HUES64 (cell line): ENCODE data around the gene CYBA.

Experiments used
- H3K27ac ChIP-seq: 2 replicates; pipeline ENCODE4 v1.7.0; 2013; ENCODE audit warnings: low read depth, low read length, inconsistent platforms
- H3K27me3 ChIP-seq: 2 replicates; pipeline ENCODE4 v1.6.1; 2013; ENCODE audit warnings: mild to moderate bottlenecking, low read length; ENCODE audit not compliant: insufficient read depth
- H3K36me3 ChIP-seq: 2 replicates; pipeline ENCODE4 v1.6.1; 2013; ENCODE audit warnings: mild to moderate bottlenecking, low read length; ENCODE audit not compliant: insufficient read depth
- H3K4me1 ChIP-seq: 2 replicates; pipeline ENCODE4 v1.6.1; 2013; ENCODE audit warnings: mild to moderate bottlenecking, low read length, moderate library complexity; ENCODE audit not compliant: insufficient read depth
- H3K4me3 ChIP-seq: 2 replicates; pipeline ENCODE4 v1.5.1; 2013; ENCODE audit warnings: mild to moderate bottlenecking, low read length, moderate library complexity
- H3K9ac ChIP-seq: 2 replicates; pipeline ENCODE4 v1.6.1; 2013; ENCODE audit warnings: mild to moderate bottlenecking, low read depth, low read length
- H3K9me3 ChIP-seq: 2 replicates; pipeline ENCODE4 v1.6.1; 2013; ENCODE audit warnings: low read depth, low read length; ENCODE audit not compliant: insufficient read depth
- WGBS: fragments of 150-250, 120-280 bp; methylation state at CpG from one replicate; pipeline ENCODE4 v1.1.7; 2013; ENCODE audit warnings: missing lambda C conversion rate; 5-methylcytosine and 5-hydroxymethylcytosine counted together

The CYBA gene

DNA sequence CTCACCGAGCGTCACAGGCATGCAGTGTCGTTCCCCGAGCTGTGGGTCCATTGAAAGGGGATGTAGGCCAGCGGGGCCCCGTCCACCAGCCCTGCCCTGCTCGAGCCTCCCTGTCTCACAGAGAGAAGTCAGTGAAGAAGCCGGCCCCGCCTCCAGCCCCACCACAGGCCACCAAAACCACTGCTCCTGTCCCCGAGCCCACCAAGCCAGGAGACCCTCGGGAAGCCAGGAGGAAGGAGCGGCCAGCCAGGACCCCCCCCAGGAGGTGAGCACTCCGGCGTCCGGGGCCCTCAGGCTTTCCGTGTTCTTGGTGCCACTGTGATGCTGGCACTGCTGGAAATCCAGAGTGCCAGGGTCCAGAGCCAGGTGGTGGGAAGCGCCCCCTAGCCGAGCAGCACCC is 26.4 kb downstream of the CYBA start:
- Histone ChIP-seq H3K36me3 (peaks cover 72% of the 10 kb centered on the region), H3K4me3 (no peak overlapping the region), H3K9me3 (no peaks in the 10 kb centered on the region), H3K9ac (no peak overlapping the region), H3K27ac (no peak overlapping the region), H3K27me3 (no peaks in the 10 kb centered on the region), H3K4me1 (no peaks in the 10 kb centered on the region)
- 94% methylated on average over 18 of the region's 18 CpGs for WGBS

DNA sequence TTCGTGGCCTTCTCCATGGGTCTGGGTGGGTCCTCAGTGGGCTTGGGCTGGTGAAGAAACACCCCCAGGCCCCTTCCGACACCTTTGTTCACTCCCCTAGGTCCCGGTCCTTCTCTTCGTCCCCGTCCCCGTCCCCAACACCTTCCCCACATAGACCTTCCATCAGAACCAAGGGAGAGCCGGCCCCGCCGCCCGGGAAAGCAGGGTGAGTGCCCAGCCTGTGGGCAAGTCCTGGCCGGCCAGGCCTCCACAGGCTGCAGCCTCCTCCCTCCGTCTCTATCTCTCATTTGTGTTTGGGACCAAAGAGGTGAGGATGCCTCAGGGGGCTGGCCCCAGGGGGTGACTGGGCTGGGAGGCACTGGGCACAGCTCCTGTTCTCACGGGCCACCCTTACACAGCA is 27.0 kb downstream of the CYBA start:
- no peaks in the 10 kb centered on the region for H3K9me3 ChIP-seq
- no peak overlapping the region for H3K9ac ChIP-seq
- H3K36me3 ChIP-seq = peaks cover 74% of the 10 kb centered on the region
- WGBS = 96% methylated on average over 13 of the region's 13 CpGs
- H3K4me3 ChIP-seq = no peak overlapping the region
- H3K27me3 ChIP-seq = no peaks in the 10 kb centered on the region
- H3K4me1 ChIP-seq = no peaks in the 10 kb centered on the region
- H3K27ac ChIP-seq = no peak overlapping the region

DNA sequence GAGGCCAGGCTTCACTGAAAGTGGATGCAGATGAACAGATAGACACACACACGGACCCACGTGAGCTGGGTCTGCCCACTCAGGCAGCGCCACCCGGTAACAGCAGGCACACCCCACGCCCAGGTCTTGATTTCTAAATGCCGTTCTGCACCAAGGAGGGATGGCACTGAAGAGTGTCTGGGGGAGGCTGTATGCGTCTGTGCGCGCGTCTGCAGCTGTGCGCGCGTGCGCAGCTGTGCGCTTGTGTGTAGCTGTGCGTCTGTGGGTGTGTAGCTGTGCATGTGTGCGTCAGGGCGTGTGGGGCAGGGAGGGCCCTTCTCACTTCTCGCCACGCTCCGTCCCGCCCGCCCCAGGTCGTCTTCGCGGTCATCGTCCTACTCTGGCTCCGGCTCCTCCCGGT is 28.0 kb downstream of the CYBA start:
- Histone ChIP-seq H3K9ac (no peak overlapping the region), H3K36me3 (peaks cover 69% of the 10 kb centered on the region), H3K4me3 (no peak overlapping the region), H3K27me3 (no peaks in the 10 kb centered on the region), H3K27ac (no peak overlapping the region), H3K4me1 (no peaks in the 10 kb centered on the region), H3K9me3 (no peaks in the 10 kb centered on the region)
- 98% methylated on average over 29 of the region's 29 CpGs for whole genome bisulfite sequencing

DNA sequence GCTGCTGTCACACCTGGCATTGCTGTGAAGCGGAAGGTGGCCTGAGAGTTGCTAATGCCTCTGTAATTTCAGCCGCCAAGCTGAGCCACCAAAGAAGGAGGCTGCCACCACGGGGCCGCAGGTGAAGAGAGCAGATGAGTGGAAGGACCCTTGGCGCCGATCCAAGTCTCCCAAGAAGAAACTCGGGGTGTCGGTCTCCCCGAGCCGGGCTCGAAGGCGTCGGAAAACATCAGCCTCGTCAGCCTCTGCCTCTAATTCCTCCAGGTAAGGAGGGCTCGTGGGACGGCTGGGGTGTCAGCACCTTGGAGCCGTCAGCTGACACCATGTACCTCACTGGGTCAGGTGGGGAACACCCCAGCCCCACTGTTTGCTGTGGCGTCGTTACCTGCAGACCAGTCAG is 28.7 kb downstream of the CYBA start:
- no peak overlapping the region for H3K27ac ChIP-seq
- no peaks in the 10 kb centered on the region for H3K9me3 ChIP-seq
- no peak overlapping the region for H3K4me3 ChIP-seq
- H3K36me3 ChIP-seq = peaks cover 66% of the 10 kb centered on the region
- no peaks in the 10 kb centered on the region for H3K27me3 ChIP-seq
- 0 out of 2 replicates have a peak, but pooled peaks cover under 1% of the 10 kb centered on the region for H3K4me1 ChIP-seq
- 95% methylated on average over 19 of the region's 19 CpGs for WGBS
- H3K9ac ChIP-seq = no peak overlapping the region

DNA sequence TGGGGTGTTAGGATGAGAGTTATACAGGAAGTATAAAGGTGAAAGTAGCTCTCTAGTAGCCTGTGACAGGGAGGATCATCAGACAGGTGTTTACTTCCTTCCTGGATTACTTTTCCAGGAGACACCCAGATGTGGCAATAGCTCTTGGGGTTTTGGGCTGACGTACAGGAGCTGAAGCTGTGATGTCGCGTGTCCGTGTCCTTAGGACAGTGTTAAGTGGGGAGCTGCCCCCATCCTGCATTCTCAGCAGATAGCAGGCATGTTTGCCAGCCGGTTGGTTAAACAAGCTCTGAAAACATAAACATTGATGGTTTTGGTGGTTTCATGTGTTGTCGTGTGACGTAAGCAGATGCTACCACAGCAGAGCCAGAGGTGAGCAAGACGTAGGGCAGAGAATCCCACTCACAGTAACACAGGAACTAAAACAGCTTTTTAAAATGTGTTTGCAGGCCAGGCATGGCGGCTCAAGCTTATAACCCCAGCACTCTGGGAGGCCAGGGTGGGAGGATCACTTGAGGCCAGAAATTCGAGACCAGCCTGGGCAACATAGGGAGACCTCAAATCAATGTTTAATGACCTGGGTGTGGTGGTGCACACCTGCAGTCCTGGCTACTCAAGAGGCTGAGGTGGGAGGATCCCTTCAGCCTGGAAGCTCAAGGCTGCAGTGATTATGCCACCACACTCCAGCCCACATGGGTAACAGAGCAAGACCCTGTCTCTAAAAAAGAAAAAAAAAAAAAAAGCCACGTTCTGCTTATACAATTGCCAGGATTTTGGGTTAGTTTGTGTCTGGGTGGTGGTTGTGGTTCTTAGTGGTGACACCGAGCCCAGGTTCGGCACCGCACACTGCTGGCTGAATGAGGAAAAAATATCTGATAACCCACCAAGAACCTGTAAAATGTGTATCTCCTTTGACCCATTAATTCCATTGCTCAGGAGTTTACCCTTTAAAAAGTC is 30.7 kb downstream of the CYBA start:
- H3K4me1 ChIP-seq = 0 out of 2 replicates have a peak, but pooled peaks cover 3% of the 10 kb centered on the region
- H3K27me3 ChIP-seq = no peaks in the 10 kb centered on the region
- no peak overlapping the region for H3K27ac ChIP-seq
- no peak overlapping the region for H3K9ac ChIP-seq
- peaks cover 50% of the 10 kb centered on the region for H3K36me3 ChIP-seq
- WGBS = 98% methylated on average over 14 of the region's 14 CpGs
- no peak overlapping the region for H3K4me3 ChIP-seq
- no peaks in the 10 kb centered on the region for H3K9me3 ChIP-seq

DNA sequence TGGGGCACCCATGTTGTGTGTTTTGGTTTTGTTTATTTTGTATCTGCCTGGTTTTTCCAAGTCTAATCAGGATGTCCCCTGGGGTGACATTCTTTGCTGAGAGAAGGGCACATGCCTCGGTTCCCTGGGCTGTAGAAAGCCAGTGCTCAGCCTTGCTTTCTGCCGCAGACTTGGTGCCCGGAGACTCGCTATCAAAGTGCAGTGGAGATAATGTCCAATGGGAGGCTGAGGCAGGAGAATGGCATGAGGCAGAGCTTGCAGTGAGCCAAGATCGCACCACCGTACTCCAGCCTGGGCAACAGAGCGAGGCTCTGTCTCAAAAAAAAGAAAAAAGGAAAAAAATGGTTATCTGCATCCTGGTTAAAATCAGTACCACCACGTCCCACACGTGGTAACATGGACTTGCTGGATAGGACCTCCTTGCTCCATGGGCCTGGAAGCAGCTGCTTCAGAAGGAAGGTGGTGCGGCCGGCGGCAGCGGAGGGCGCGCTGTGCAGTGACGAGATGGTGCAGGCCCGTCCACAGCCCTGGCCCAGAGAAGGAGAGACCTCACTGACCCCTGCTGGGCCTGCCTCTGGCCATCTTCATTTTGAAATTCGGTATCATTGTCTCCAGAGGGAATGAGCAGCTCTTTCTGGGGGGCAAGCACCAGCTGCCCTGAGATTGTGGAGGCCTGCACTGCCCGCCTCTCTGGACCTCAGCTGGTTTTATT is 31.7 kb downstream of the CYBA start:
- Histone ChIP-seq H3K4me1 (0 out of 2 replicates have a peak, but pooled peaks cover 3% of the 10 kb centered on the region), H3K9ac (no peak overlapping the region), H3K9me3 (no peaks in the 10 kb centered on the region), H3K4me3 (no peak overlapping the region), H3K36me3 (peaks cover 43% of the 10 kb centered on the region), H3K27me3 (no peaks in the 10 kb centered on the region), H3K27ac (no peak overlapping the region)
- 96% methylated on average over 19 of the region's 19 CpGs for WGBS

DNA sequence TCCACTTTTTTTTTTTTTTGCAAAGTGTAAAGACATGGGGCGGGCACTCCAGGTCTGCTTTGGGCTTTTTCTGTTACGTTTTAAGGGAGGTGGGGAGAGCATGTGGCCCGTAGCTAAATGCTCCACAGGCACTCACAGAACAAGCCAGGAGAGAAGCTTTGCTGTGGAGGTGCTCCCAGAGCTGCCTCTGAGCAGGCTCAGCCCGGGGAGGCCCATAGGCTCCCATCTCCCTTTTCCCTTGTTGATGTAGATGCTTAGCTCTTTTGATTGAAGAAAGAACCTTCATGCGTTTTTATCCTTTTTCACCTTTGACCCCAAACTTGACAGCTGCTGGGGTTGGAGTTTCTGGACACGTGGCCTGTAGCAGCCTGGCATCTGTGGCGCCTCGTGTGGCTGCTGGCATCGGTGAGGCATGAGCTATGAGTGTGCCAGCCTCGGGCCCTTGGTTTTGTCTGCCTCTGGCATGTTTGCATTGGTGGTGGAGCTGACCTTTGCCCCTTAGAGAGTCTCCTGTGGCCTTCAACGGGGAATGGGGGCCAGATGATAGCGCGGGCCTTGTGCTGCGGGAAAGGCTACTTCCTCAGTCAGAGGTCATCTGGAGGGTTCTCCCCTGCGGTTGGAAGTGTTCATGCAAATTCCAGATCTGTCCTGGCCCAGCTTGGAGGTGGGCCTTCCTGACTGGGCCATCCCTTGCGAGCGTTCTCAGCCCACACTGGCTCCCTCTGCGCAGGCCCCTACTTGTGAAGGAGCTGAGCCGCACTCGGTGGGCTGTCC is 32.5 kb downstream of the CYBA start:
- H3K9me3 ChIP-seq = no peaks in the 10 kb centered on the region
- H3K27me3 ChIP-seq = no peaks in the 10 kb centered on the region
- H3K4me1 ChIP-seq = 0 out of 2 replicates have a peak, but pooled peaks cover 3% of the 10 kb centered on the region
- 91% methylated on average over 20 of the region's 20 CpGs for WGBS
- peaks cover 39% of the 10 kb centered on the region for H3K36me3 ChIP-seq
- H3K4me3 ChIP-seq = no peak overlapping the region
- H3K9ac ChIP-seq = no peak overlapping the region
- H3K27ac ChIP-seq = no peak overlapping the region

DNA sequence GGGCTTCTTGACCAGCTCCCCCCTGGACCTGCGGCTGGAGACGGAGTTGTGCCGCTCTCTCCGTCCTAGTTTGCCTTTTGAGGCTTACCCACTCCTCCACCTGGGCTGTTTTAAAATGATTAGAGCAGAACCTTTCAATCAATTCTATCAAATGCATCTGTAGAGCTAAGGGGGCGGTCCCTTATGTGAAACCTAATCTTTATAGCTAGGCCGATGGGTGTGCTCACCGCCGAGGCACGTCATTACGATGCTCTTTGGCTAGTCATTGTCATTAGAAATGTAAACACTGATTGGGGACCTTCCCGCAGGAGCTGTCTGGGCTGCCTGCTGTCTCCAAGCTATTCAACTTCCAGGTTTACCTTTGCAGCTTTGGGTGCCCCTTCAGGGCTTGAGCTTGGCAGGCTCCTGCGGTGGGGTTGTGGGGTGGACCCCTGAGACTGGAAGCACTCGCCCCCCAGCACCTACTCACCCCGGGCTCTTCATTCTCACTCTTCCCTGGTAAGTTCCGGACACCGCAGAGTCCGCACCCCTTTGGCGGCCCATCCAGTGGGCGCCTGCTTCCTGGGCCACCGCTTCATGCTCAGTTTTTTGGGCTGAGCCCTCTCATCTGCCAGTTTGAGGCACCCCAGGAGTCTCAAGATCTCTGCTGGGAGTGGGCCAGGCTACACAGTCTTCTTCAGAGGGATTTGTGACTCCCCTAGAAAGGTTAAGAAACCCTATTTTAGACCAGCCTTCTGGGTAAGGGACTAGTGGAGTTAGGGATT is 33.4 kb downstream of the CYBA start:
- H3K4me1 ChIP-seq = 0 out of 2 replicates have a peak, but pooled peaks cover 3% of the 10 kb centered on the region
- H3K27ac ChIP-seq = 0 out of 2 replicates have a peak overlapping the region, but pooled peaks have one; percentile 10
- peaks cover 34% of the 10 kb centered on the region for H3K36me3 ChIP-seq

DNA sequence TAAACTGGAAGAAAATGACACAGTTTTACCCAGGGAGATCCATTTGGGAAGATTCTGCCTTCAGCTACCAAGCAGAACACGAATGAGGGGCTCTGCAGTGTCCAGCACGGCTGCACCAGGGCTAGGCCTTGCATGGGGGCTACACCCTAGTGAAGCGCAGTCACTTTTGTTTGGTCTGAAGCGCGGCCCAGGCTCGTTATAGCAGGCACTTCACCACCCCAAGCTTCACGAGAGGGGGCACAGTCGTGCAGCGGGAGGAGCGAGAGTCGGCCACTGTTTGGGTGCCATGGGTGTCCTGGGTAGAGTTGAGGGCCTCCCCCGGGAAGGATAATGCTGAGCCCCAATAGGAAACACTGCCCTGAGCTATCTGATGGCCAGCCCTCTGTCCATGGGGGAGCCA is 34.1 kb downstream of the CYBA start:
- Histone ChIP-seq H3K27me3 (no peaks in the 10 kb centered on the region), H3K27ac (no peak overlapping the region), H3K9ac (no peak overlapping the region), H3K9me3 (no peaks in the 10 kb centered on the region), H3K36me3 (peaks cover 27% of the 10 kb centered on the region), H3K4me1 (0 out of 2 replicates have a peak, but pooled peaks cover 3% of the 10 kb centered on the region), H3K4me3 (no peak overlapping the region)
- 96% methylated on average over 12 of the region's 12 CpGs for WGBS

More for the DNA sequence above, 33.4 kb downstream of the CYBA start:
- no peak overlapping the region for H3K9ac ChIP-seq
- 89% methylated on average over 20 of the region's 20 CpGs for WGBS
- H3K9me3 ChIP-seq = no peaks in the 10 kb centered on the region
- H3K27me3 ChIP-seq = no peaks in the 10 kb centered on the region
- H3K4me3 ChIP-seq = no peak overlapping the region

DNA sequence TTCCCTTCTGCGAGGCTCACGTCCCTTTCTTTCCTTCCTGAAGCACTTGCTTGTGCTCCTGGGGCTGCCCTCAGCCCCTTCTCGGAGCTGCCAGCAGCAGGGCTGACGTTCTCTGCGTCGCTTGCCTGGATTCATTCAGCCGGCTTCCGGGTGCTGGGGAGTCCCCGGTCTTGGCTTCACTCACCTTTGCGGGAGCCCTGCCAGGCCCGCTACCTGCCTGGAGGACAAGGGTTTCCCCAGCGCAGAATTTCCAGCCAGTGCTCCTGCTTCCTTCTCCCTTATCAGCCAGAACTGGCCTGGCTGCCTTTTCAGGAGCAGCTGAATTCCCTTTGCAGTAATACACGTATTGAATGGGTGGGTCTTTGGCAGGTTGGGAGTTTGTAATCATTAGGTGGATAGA is 34.5 kb downstream of the CYBA start:
- Histone ChIP-seq H3K27me3 (no peaks in the 10 kb centered on the region), H3K9me3 (no peaks in the 10 kb centered on the region), H3K9ac (no peak overlapping the region), H3K4me3 (no peak overlapping the region), H3K4me1 (0 out of 2 replicates have a peak, but pooled peaks cover 3% of the 10 kb centered on the region), H3K36me3 (peaks cover 24% of the 10 kb centered on the region), H3K27ac (no peak overlapping the region)
- 95% methylated on average over 13 of the region's 13 CpGs for WGBS
